ENCODE results near the gene PCDHB14.
A peak's percentile ranks its signal among the peaks of the same experiment; 100 is the strongest.
"Not testable (repeated sequence)": the region's sequence is repeated elsewhere in the genome, so short reads cannot be mapped to it uniquely, and the experiment has no call there.

Gene PCDHB14

DNA sequence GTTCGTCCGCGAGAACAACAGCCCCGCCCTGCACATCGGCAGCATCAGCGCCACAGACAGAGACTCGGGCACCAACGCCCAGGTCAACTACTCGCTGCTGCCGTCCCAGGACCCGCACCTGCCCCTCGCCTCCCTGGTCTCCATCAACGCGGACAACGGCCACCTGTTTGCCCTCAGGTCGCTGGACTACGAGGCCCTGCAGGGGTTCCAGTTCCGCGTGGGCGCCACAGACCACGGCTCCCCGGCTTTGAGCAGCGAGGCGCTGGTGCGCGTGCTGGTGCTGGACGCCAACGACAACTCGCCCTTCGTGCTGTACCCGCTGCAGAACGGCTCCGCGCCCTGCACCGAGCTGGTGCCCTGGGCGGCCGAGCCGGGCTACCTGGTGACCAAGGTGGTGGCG lies 12.9 kb upstream of the PCDHB14 start:
- DNase-seq (ENCODE audit: low spot score), result not testable (repeated sequence)

DNA sequence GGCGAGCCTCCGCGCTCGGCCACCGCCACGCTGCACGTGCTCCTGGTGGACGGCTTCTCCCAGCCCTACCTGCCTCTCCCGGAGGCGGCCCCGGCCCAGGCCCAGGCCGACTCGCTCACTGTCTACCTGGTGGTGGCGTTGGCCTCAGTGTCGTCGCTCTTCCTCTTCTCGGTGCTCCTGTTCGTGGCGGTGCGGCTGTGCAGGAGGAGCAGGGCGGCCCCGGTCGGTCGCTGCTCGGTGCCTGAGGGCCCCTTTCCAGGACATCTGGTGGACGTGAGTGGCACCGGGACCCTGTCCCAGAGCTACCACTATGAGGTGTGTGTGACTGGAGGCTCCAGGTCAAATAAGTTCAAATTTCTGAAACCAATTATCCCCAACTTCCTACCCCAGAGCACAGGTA lies 12.3 kb upstream of the PCDHB14 start:
- not testable (repeated sequence) for DNase-seq (ENCODE audit: low spot score)

DNA sequence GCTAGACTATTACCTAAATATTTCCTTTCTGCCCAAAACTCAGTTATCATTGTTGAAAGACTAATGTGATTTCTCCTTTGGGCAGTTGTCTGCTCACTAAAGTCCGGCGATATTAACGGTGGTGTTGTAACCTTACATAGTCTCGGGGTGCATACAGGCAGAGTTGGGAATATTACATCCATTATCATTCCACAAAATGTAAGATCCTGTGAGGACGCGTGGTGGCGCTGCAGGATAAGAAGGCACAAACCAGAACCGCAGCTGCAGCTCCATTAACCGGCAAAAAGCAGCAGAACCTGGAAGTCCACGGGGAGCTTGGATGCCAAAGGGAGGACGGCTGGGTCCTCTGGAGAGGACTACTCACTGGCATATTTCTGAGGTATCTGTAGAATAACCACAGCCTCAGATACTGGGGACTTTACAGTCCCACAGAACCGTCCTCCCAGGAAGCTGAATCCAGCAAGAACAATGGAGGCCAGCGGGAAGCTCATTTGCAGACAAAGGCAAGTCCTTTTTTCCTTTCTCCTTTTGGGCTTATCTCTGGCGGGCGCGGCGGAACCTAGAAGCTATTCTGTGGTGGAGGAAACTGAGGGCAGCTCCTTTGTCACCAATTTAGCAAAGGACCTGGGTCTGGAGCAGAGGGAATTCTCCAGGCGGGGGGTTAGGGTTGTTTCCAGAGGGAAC lies 9.3 kb upstream of the PCDHB14 start, which contains the start of gene PCDHB13:
PCDHB13 (plus strand) TSS at position 264 of the 684 bp plus-strand sequence; CDS start at position 469, 205 bp downstream.
- not testable (repeated sequence) for DNase-seq (ENCODE audit: low spot score)

GRCh38 chr5:141214583-141214982 lies 8.6 kb upstream of the PCDHB14 start:
- DNase-seq (ENCODE audit: low spot score), result not testable (repeated sequence)

DNA sequence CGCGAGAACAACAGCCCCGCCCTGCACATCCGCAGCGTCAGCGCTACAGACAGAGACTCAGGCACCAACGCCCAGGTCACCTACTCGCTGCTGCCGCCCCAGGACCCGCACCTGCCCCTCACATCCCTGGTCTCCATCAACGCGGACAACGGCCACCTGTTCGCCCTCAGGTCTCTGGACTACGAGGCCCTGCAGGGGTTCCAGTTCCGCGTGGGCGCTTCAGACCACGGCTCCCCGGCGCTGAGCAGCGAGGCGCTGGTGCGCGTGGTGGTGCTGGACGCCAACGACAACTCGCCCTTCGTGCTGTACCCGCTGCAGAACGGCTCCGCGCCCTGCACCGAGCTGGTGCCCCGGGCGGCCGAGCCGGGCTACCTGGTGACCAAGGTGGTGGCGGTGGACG lies 7.6 kb upstream of the PCDHB14 start:
- not testable (repeated sequence) for DNase-seq (ENCODE audit: low spot score)

DNA sequence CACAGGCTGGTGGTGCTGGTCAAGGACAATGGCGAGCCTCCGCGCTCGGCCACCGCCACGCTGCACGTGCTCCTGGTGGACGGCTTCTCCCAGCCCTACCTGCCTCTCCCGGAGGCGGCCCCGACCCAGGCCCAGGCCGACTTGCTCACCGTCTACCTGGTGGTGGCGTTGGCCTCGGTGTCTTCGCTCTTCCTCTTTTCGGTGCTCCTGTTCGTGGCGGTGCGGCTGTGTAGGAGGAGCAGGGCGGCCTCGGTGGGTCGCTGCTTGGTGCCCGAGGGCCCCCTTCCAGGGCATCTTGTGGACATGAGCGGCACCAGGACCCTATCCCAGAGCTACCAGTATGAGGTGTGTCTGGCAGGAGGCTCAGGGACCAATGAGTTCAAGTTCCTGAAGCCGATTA lies 7.1 kb upstream of the PCDHB14 start:
- not testable (repeated sequence) for DNase-seq (ENCODE audit: low spot score)

GRCh38 chr5:141224844-141225243 lies 1.7 kb downstream of the PCDHB14 start:
- DNase-seq (ENCODE audit: low spot score), result not testable (repeated sequence)

DNA sequence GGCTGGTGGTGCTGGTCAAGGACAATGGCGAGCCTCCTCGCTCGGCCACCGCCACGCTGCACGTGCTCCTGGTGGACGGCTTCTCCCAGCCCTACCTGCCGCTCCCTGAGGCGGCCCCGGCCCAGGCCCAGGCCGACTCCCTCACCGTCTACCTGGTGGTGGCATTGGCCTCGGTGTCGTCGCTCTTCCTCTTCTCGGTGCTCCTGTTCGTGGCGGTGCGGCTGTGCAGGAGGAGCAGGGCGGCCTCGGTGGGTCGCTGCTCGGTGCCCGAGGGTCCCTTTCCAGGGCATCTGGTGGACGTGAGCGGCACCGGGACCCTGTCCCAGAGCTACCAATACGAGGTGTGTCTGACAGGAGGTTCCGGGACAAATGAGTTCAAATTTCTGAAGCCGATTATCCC lies 2.3 kb downstream of the PCDHB14 start:
- DNase-seq (ENCODE audit: low spot score), result not testable (repeated sequence)

DNA sequence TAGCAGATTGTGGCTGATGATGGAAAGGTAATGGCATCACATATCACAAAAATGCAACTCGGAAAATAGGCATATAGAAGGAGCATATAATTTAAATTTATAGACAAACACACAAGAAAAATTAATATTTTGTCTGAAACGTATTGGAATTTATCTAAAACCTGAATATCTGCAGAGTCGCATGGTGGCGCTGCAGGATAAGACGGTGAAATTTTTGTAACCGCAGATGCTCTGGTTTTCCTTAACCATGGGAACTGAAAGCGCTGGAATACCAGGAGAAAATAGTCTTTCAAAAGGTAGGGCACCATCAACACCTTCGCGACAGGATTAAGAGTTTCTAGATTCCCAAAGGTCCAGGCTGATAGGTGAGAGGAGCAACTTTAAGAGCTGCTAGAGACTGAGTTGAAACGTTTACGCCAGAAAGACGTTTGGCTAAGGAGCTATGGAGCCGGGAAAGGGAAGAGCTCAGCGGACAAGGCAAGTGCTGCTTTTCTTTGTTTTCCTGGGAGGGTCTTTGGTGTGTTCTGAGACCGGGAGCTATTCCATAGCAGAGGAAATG lies 11.0 kb downstream of the PCDHB14 start:
- no peak for DNase-seq (ENCODE audit: low spot score)

DNA sequence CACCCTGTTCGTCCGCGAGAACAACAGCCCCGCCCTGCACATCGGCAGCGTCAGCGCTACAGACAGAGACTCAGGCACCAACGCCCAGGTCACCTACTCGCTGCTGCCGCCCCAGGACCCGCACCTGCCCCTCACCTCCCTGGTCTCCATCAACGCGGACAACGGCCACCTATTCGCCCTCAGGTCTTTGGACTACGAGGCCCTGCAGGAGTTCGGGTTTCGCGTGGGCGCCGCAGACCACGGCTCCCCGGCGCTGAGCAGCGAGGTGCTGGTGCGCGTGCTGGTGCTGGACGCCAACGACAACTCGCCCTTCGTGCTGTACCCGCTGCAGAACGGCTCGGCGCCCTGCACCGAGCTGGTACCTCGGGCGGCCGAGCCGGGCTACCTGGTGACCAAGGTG lies 12.8 kb downstream of the PCDHB14 start:
- DNase-seq (ENCODE audit: low spot score), result not testable (repeated sequence)

DNA sequence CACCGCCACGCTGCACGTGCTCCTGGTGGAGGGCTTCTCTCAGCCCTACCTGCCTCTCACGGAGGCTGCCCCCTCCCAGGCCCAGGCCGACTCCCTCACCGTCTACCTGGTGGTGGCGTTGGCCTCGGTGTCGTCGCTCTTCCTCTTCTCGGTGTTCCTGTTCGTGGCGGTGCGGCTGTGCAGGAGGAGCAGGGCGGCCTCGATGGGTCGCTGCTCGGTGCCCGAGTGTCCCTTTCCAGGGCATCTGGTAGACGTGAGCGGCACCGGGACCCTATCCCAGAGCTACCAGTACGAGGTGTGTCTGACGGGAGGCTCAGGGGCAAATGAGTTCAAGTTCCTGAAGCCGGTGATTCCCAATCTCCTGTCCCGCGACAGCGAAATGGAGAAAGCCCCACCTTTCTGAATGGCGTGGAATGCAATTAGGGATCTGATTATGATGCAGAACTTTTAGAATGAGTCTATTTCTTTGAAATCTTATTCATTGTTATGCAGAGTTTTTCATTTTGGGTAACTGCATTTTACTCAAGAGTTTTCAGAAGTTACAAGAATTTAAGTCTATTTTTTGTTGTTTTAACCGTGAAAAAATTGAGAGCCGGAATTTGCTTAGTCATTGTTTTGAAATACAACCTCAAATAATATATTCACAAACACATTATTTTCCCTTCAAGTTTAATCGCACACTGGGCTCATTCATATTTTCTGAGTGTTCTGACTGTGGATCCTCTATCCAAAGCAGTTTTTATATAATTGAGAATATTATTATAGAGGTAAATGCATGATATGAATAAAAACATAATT lies 13.6 kb downstream of the PCDHB14 start:
- no peak for DNase-seq (ENCODE audit: low spot score)

GRCh38 chr5:141241496-141241895 lies 18.4 kb downstream of the PCDHB14 start:
- no peak for DNase-seq (ENCODE audit: low spot score)

DNA sequence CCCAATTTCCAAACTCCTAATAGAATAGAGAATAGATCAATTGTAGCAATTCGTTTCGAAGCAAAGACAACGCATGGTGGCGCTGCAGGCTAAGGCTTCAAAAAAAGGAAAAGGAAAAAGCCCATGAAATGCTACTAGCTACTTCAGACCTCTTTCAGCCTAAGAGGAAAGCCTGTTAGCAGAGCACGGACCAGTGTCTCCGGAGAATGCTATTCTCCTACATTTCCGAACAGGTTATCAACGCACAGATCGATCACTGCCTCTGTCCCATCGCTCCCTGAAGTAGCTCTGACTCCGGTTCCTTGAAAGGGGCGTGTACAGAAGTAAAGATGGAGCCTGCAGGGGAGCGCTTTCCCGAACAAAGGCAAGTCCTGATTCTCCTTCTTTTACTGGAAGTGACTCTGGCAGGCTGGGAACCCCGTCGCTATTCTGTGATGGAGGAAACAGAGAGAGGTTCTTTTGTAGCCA lies 22.1 kb downstream of the PCDHB14 start, which contains the start of gene PCDHB15:
PCDHB15 (plus strand) TSS at position 146 of the 468 bp plus-strand sequence; CDS start at position 330, 184 bp downstream.
- peak; percentile 62 for DNase-seq (ENCODE audit: low spot score)

- DNase-seq (ENCODE audit: low spot score), result not testable (repeated sequence)
Observed at GRCh38 chr5:141246971-141247370, 23.8 kb downstream of the PCDHB14 start.

DNA sequence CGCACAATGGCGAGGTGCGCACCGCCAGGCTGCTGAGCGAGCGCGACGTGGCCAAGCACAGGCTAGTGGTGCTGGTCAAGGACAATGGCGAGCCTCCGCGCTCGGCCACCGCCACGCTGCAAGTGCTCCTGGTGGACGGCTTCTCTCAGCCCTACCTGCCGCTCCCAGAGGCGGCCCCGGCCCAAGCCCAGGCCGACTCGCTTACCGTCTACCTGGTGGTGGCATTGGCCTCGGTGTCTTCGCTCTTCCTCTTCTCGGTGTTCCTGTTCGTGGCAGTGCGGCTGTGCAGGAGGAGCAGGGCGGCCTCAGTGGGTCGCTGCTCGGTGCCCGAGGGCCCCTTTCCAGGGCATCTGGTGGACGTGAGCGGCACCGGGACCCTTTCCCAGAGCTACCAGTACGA lies 24.3 kb downstream of the PCDHB14 start:
- not testable (repeated sequence) for DNase-seq (ENCODE audit: low spot score)

GRCh38 chr5:141250576-141250975 lies 27.4 kb downstream of the PCDHB14 start:
- DNase-seq (ENCODE audit: low spot score), result no peak

DNA sequence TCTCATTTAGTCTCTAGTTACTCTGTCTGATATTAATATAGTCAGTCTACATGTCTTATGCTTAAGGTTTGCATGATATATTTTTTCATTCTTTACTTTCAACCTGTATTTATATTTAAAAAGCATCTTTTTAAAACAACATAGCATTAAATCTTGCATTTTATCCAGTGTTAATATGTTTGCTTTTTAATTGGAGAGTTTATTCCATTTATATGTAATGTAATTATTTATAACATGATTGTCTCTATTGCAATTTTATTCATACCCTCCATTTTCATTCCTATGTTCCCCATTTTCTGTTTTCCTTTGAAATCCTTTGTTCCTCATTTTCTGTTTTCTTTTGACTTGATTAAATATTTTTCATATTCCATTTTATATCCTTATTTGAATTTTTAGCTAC lies 35.3 kb downstream of the PCDHB14 start:
- no peak for DNase-seq (ENCODE audit: low spot score)

DNA sequence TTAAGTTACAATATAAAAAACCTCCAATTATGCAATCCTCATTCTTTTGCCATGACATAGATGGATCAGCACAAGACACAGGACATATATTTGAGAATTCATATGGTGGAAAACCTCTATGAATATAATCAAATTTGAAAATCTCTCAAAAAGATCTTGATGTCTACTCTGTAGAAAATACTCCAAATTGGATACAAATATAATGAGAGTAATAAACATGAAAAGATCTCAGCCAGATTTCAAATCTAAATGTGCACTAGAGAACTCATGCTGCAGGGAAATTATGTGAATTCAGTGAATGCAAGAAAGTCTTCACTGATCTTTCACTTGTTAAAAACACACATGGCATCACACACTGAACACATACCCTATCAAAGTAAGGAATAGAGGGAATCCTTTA lies 35.8 kb downstream of the PCDHB14 start:
- no peak for DNase-seq (ENCODE audit: low spot score)

DNA sequence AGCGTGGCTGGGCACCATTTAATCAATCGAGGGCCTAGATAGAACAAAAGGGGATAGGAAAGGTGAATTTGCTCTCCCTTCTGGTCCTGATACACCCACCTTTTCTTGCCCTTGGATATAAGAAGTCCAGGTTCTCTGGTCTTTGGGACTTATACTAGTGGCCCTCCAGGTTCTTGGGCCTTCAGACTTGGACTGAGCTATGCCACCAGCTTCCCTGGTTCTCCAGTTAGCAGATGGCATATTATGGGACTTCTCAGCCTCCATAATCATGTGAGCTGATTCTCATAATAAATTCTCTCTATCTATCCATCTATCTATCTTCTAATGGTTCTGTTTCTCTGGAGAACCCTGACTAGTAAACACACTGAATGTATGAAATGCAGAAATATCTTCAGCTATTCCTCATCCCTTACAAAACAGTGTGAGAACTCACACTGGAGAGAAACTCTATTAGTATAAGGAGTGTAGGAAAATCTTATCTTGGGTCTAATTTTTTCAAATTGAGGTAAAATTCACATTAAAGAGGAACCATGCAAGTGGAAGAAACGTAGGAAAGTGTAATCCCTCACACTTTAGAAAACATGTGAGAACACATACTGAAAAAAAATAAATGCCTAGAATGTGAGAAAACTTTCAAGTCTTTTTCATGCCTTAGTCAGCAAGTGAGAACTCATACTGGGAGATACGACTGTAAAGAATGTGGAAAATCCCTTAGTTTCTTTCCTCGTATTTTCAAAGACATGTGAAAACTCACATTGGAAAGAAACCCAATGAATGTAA lies 37.5 kb downstream of the PCDHB14 start:
- no peak for DNase-seq (ENCODE audit: low spot score)

GRCh38 chr5:141261238-141261546 lies 38.0 kb downstream of the PCDHB14 start:
- DNase-seq (ENCODE audit: low spot score), result no peak

- no peak for DNase-seq (ENCODE audit: low spot score)
Observed at GRCh38 chr5:141269195-141269594, 46.1 kb downstream of the PCDHB14 start.

DNA sequence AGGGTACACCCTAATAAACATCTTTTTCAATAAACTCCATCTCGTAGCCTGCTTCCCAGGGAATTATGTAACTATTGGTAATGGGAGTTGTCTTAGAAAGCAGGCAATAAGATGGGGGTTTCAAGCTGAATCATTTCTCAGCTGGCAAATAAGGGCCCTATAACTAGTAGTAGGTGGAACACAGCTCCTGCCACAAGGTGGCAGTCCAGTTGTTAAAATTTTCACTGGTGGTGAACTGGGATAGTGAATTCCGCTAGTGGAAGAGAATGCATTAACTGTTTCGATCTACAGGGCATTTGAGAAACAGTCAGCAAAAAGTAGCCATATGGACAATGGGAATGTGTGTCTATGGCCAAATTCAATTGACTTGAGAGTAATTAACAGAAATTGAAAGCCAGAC lies 49.8 kb downstream of the PCDHB14 start:
- no peak for DNase-seq (ENCODE audit: low spot score)
